Measurements from ENCODE around the gene HMMR.

Gene HMMR

DNA sequence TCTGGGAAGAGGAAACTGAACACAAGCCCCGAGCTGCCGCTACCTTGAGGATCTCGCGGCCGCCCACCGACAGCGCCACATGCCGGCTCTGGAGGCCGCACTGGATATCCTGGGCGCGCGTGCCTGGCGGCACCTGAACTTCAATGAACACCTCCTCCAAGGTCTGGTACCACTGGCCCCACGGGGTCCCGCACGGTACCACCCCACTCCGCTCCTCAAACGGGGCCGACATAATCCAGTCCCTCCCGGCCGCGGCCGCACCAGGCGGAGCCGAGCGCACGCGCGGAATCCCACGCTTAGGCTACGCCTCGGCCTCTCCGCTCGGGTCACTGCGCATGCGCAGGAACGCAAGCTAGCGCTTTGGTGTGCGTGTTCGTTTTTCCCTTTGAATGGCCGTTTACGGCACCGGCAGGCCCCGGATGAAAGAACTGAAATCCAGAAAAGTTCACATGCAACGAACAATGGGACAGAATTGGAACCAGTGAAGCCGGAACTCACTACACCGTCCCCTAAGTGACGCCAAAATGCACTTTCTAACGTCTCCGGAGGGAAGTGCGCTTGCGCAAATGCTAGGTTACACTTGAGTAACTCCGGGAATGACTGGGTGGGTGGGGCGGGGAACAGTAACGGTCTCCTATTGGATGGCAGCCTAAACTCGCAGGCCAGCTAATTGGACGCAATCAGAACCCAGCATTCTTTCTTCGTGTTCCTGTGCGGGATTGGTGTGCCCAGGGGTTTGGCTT is 442 bp upstream of the HMMR start, which contains the start of gene NUDCD2:
TSS of gene NUDCD2 (minus strand) at position 284 of the 743 bp plus-strand sequence. CDS start at position 232, 52 bp downstream.
- DNase-seq: peak; percentile 95

DNA sequence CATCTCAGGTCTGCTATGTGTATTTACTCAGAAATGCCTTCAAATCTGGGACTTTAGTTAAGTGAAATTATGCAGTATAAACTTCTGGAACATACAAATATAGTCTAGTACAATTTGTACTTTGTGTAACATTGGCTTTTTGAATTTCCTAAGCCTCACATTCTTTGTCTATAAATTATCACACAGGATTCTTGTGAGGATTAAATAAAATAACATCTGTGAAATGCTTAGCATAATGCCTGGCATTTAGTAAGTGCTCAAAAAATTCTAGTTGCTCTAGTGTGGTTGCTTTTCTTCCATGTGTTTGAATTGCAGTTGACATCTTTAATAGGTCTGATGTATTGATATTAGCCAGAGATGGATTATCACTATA is 2.6 kb downstream of the HMMR start:
- DNase-seq: no peak

- DNase-seq: no peak
Observed at GRCh38 chr5:163467682-163468081, 7.2 kb downstream of the HMMR start.

DNA sequence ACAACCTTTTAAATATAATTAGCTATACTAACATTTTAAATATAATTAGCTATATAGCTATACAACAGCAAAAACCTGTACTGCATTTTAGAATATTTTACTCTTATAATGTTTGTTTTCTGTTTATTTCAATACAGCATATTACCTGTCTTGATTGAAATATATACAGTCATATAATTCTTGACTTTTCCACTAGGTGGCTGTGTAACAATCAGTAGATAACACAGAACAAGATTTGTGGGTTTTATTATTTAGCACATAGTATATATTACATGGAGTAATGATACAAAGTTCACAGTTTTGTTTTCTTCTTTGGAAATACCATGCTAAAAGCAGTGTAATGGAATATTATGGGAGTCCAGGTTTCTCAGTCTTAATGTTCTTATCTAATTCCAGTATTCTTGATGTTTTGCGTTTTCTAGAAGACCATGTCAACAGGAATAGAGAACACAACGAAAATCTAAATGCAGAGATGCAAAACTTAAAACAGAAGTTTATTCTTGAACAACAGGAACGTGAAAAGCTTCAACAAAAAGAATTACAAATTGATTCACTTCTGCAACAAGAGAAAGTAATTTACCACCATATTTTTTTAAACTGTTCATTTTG is 13.3 kb downstream of the HMMR start:
- DNase-seq: no peak

DNA sequence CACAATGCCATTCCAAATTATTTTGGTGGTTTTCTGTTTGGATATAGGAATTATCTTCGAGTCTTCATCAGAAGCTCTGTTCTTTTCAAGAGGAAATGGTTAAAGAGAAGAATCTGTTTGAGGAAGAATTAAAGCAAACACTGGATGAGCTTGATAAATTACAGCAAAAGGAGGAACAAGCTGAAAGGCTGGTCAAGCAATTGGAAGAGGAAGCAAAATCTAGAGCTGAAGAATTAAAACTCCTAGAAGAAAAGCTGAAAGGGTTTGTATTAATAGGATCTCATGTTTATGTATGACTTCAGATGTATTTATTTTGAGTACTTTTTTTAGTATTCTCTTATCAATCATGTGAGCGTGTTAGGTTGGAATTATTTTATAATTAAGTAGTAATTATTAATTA is 15.0 kb downstream of the HMMR start:
- DNase-seq: no peak

DNA sequence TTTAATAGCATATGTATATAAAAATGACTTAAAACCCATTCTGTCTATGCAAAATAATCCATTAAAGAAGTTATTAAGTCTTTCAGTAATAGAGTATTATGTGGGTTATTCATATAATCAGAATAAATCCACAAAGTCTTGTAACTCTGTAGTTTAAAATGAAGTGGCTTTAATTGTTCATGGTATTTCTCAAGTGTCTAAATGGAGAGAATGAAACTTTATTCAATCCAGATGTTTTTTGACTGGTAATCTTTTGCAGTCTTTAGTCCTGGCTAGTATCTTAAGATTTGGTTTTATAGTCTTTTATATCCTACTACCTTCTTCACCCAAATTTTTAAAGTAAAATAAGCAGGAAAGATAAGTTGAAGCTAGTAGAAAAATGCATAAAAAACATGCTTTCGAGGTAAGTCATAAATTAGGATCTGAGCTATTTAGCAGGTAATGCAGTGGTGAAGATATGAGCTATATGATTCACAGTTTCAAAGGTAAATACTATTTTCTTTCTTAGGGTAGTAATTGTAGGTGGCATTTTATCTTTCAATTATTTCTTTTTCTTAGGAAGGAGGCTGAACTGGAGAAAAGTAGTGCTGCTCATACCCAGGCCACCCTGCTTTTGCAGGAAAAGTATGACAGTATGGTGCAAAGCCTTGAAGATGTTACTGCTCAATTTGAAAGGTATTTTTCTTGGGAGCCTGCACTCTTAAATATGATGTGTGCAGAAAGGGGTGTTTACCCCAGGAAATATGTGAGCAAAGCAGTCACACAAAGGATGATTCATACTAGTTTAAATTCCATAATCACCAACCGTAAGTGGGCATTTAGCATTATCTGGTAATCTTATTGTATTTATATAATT is 17.9 kb downstream of the HMMR start:
- no peak for DNase-seq

DNA sequence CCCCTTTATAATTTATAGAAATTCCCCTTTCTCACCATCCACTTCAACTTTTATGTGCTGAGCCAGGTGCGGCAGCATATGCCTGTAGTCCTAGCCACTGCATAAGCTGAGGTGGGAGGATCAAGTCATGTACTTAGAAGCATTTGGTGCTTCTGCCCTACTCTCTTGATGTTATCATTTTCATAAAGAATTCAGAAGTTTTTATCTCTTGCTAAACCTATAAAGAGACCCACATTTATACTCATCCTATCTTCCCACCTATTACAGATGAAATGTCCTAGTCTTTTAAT is 18.5 kb downstream of the HMMR start:
- no peak for DNase-seq

DNA sequence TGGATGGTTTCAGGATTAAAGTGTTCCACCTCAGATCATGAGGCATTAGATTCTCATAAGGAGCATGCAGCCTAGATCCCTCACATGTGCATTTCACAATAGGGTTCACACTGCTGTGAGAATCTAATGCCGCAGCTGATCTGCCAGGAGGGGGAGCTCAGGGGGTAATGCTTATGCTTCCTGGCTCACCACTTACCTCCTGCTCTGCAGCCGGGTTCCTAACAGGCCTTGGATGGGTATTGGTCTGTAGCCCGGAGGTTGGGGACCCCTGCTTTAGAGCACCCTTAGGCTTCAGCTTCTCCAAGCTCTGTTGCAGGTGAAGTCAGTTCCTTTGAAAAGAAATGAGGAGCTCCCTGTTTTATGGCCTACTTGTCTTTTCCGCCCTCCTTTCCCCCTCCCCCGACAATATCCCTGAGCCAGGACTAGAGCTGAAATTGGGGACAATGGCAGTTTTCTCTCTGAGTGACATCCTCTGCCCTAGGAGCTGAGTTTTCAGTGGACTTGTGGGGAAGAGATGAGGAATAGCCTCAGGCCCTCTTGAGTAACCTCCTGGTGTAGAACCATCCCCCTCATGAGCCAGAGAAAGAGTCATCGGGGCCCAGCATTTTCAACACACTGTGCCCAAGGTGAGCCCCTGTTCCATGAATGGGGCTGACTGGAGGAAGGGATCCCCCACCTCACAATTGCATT is 28.8 kb downstream of the HMMR start:
- no peak for DNase-seq

- DNase-seq: no peak
Observed at GRCh38 chr5:163489745-163490075, 29.3 kb downstream of the HMMR start.

- DNase-seq: no peak
Observed at GRCh38 chr5:163496286-163496685, 35.9 kb downstream of the HMMR start.

GRCh38 chr5:163497315-163497714 is 36.9 kb downstream of the HMMR start:
- no peak for DNase-seq

GRCh38 chr5:163498886-163499285 is 38.5 kb downstream of the HMMR start:
- DNase-seq: no peak

DNA sequence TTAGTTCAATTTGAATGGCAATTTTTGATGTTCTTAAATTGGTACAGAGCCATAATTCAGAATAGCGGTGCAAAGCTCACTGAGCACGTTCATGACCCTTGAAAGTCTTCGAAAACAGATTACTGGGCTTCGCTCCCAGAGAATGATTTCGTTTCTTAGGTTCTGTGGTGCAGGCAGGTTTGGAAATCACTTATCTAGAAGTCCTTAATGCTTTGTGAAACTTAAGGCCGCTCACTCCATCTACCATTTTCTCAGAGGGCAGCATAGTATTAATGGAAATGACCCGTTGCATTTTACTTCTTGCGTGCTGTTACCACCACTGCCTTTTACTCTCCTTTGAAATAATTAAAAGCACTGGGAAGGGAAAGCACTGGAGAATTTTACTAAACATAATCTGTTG is 42.1 kb downstream of the HMMR start:
- DNase-seq: no peak

DNA sequence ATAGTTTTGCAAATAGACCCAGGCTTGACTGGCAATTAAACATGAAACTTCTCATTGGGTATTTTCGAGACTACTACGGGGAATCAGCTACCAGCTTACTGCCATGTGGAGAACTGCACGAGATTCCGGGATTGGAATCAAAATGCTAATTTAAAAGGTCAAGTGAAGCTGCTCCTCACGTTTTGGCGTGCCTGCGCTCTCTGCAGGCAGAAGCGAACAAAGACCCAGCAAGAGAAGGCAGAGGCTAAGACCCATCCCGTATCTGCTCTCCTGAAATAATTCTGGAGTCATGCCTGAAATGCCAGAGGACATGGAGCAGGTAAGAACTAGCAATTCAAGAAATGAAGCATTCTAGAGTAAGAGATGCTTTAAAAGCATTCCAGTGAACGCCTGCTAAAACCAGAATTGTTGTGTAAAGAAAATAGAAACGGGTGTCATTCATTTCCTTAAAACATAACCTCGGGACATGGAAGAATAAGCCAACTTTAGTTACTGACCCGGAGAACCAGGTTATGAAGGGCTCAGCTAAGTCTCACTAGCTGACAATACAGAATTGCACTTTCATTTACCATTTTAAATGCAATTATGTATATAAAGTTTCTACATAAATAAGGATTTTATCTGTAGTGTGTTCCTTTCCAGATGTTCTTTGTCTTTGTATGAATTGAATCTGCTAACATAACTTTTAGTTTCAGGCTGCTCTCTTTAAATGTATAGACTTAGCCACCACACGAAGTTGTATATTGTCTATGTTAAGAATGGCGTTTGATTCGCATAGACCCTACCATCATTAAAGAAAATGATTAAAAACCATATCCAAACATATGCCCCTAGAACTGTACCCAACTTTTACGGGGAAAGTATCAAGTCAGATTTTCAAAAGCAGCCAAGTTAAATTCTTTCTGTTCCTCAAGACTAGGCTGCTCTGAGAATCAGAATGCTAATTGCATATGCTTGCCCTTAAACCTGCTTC is 43.0 kb downstream of the HMMR start:
- no peak for DNase-seq

GRCh38 chr5:163504079-163504931 is 43.9 kb downstream of the HMMR start:
- DNase-seq: peak; percentile 42

DNA sequence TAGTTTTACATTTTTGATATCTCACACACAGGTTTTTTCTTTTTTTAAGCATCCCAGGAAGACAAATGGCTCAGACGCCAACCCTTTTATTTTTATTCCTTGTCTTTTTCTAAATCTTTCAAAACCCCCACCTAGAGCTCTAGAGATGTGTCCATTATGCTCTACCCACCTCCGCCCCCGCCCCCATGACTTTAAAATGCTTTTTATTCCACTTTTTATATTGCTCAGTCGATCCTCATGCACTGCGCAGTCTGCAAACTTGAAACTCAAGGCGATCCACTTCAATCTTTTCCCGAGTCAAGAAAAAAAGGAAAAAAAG is 44.6 kb downstream of the HMMR start:
- DNase-seq: no peak

DNA sequence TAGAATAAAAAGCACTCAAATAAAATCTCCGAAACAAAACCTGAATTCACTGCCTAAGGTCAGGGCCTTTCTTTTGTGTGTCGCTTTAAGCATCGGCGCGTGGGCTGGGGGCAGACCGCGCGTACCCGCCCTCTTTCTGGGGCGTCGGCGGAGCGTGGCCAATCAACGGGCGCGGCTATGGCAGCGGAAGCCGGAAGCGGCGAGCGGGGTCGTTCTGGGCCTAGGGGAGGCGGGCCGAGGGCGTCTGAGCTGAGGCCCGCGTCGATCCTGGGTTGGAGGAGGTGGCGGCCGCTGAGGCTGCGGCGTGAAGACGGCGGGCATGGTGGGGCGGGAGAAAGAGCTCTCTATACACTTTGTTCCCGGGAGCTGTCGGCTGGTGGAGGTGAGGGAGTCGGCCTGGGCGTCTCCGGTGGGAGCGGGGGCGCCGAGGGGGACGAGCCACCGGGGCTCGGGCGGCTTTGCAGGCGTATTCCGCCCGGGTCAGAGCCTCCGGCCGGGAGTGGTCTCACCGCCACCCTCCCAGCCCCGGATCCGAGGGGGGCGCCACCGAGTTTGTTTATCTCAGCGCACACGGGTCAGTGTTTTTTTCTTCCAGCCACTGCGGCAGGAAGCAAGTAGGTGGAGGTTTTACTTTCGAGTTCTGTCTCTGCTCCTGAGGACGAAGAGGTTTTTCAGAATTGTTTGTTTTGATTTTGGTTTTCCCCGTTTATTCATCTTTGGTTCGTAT is 45.1 kb downstream of the HMMR start, which contains the start of gene MAT2B:
TSS of gene MAT2B (plus strand) at position 252 of the 727 bp plus-strand sequence. CDS start at position 320, 68 bp downstream.
- DNase-seq: peak; percentile 93

- no peak for DNase-seq
Observed at GRCh38 chr5:163506095-163506457, 45.6 kb downstream of the HMMR start.

DNA sequence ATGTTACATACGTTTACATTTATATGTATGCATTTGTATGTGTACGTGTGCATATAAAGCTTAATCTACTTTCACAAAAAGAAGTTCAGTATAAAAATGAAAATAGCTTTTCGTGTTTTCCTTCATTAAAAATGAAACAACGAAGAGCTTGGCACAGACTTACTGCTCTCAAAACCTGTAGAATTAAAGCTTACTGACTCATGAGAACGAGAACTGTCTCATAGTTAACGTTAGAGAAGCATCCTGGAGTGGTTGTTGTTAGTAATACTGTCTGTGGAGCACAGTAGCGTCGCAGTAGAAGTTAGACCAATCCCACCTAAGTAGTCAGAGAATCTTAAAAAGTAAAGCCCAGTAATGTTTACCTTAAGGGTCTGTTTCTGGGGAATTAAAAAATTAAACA is 46.3 kb downstream of the HMMR start:
- DNase-seq: no peak

- no peak for DNase-seq
Observed at GRCh38 chr5:163508753-163509152, 48.3 kb downstream of the HMMR start.

Measured in NK-92 treated with Interleukin-12 subunit alpha and Interleukin-12 subunit beta, amount 100 ng/mL, for 24 hours (cell line).